ENCODE data around the gene FN3K. TPM values are rescaled to one million over a fixed set of nuclear protein-coding genes. Genes with fewer than 3 reads are reported as not detected.
A peak's percentile ranks its signal among the peaks of the same experiment; 100 is the strongest.

FN3K gene
- total and polyA plus RNA-seq, 2 of the 13 experiments (the other 11 are each of a cell fraction or from before 2014, with no cell fraction given), result 3.5 to 12.2 TPM

GRCh38 chr17:82740906-82741759 lies 5.7 kb downstream of the FN3K start (continued):
- TF ChIP-seq ZBTB40 (IDR thresholded peaks at IDR 0.05) (no peak), ZBTB40 (CRISPR knock-in tag; IDR thresholded peaks at IDR 0.05) (peak; percentile 69; the same call in 1 of the 2 replicates), POLR2G (IDR thresholded peaks at IDR 0.05; ENCODE audit: low read depth, low read length) (no peak), ZKSCAN5 (CRISPR knock-in tag; IDR thresholded peaks at IDR 0.05) (no peak), JDP2 (CRISPR knock-in tag; IDR thresholded peaks at IDR 0.05; ENCODE audit: borderline replicate concordance) (no peak; the same call in 1 of the 2 replicates), ZNF224 (CRISPR knock-in tag; IDR thresholded peaks at IDR 0.05) (no peak), STAG1 (CRISPR knock-in tag; IDR thresholded peaks at IDR 0.05) (peak; percentile 17; the same call in 1 of the 2 replicates), SMAD1 (CRISPR knock-in tag; IDR thresholded peaks at IDR 0.05; ENCODE audit: borderline replicate concordance, low read depth) (no peak), GATAD2A (CRISPR knock-in tag; IDR thresholded peaks at IDR 0.05) (peak; percentile 98), CC2D1A (CRISPR knock-in tag; IDR thresholded peaks at IDR 0.05) (no peak), SUZ12 (IDR thresholded peaks at IDR 0.05; ENCODE audit: low read depth, low read length) (no peak), ZNF124 (CRISPR knock-in tag; IDR thresholded peaks at IDR 0.05) (peak; percentile 78; the same call in 1 of the 2 replicates), BRCA1 (CRISPR knock-in tag; IDR thresholded peaks at IDR 0.05) (no peak), ASH2L (IDR thresholded peaks at IDR 0.05; ENCODE audit: insufficient read length, low read depth, low read length) (no peak), PHF8 (CRISPR knock-in tag; IDR thresholded peaks at IDR 0.05) (no peak), ZNF773 (CRISPR knock-in tag; IDR thresholded peaks at IDR 0.05; ENCODE audit: borderline replicate concordance) (no peak), SRSF4 (IDR thresholded peaks at IDR 0.05; ENCODE audit: low read depth, low read length, poor library complexity, severe bottlenecking) (no peak), ATRX (CRISPR knock-in tag; IDR thresholded peaks at IDR 0.05; ENCODE audit: borderline replicate concordance) (no peak), ZBTB44 (CRISPR knock-in tag; IDR thresholded peaks at IDR 0.05) (0 out of 2 replicates have a peak, but pooled peaks have one; percentile 53)
